Glomerular visceral epithelial cell (primary cell): ENCODE measurements around the gene COMP.

Experiments used
- DNase-seq: peaks from one replicate; pipeline ENCODE4 v3.0.0-alpha.2; 2016; ENCODE audit errors: extremely low spot score

Gene COMP

DNA sequence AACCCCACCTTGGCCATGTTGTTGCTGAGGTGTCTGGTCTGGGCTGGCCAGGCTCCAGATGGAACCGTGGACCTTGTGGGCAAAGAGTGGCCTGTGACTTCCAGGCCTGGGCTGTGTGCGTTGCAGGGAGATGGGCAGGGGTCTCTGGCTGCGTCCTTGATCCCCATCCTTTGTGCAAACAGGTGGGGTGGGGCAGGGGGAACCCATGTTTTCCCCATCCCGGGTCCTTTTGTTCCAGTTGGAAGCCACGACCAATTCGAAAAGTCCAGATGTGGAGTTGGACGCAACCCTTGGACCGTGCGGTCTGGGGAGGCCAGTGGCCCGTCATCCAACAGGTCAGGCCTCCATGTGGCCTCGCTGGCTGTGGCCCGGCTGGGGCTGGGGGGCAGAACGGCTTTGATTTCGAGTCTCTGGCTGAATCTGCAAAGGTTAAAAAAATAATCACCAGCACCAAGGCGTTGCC is 13.1 kb upstream of the COMP start:
- DNase-seq, result no peak

DNA sequence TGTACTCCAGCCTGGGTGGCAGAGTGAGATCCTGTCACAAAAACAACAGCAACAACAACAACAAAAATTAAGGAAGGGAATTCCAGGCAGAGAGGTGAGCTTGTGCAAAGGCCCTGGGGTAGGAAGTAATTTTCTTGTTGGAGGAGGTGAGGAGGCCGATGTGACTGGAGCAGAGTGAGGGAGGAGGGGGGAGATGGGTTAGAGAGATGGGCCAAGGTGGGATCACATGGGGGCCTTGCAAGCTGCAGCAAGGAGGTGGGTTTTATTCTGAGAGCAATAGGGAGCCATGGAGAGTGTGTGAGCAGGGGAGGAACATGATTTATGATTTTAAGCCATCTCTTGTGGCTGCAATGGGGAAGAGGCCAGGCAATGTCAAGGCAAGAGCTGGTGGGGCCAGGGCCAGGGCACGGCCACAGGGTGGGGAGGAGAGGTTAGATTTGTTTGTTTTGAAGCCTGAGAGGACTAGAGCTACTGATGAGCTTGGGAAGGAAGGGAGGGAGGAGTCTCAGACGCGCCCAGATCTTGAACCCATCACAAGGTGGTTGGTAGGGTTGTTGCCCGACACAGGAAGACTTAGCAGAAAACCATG is 12.5 kb upstream of the COMP start:
- no peak for DNase-seq

DNA sequence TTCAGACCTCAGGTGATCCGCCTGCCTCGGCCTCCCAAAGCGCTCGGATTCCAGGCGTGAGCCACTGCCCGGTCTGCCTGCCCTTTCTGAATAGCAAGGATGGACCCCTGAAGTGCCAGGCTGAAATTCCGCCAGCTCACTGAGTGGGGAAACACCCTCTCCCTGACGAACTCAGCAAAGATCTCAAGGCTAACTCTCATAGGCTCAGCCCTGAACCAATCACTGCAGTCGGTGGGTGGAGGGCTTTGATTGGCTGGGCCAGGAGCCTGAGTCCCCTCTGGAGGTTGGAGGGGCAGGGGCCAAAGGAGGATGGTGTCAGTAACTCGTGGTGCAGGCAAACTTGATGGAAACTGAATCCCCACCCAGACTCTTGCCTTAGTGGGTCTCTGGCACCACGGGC is 11.2 kb upstream of the COMP start:
- no peak for DNase-seq

DNA sequence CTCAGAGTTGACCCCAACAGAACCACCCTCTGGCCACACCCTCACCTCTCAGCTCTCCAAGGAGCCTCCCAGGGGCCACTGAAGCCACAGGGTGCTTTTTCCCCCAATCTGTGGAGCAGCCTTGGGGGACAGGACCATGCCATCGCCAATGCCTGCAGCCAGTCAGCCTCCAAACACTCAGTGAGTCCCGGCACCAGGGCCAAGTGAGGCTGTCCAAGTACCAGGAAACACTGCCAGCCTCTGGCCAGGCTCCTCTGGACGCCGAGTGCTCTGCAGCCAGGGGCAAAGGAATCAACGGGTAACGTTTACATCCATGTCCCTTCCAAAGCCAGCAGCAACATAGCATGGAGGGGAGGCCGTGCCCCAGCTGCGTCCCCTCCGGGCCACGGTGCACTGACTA is 9.5 kb upstream of the COMP start:
- DNase-seq, result no peak

DNA sequence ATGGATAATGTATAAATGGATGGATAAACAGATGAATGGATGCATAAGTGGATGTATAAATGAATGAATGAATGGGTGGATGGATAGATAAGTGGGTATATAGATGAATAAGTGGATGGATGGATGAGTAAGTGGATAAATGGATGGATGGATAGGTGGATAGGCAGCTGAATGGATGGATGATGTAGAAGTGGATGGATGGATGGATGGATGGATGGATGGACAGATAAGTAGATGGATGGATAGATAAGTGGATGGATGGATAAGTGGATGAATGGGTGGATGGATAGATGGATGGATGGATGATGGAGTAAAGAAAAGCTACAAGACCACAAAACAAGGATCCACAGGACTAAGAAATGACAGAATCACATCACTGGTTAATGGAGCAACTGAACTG is 9.0 kb upstream of the COMP start:
- no peak for DNase-seq

DNA sequence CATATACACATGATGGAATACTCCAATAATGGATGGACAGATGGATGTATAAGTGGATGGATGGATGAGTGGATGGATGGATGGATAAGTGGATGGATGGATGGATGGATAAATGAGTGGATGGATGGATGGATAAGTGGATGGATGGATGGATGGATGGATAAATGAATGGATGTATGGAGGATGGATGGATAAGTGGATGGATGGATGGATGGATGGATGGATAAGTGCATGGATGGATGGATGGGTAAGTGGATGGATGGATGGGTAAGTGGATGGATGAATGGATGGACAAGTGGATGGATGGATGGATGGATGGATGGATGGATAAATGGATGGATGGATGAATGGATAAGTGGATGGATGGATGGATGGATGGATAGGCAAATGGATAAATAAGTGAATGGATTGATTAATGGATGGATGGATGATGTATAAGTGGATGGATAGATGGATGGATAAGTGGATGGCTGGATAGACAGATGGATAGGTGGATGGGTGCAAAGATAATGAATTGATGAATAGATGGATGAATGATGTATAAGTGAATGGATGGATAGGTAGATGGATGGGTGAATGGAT is 8.4 kb upstream of the COMP start:
- no peak for DNase-seq

DNA sequence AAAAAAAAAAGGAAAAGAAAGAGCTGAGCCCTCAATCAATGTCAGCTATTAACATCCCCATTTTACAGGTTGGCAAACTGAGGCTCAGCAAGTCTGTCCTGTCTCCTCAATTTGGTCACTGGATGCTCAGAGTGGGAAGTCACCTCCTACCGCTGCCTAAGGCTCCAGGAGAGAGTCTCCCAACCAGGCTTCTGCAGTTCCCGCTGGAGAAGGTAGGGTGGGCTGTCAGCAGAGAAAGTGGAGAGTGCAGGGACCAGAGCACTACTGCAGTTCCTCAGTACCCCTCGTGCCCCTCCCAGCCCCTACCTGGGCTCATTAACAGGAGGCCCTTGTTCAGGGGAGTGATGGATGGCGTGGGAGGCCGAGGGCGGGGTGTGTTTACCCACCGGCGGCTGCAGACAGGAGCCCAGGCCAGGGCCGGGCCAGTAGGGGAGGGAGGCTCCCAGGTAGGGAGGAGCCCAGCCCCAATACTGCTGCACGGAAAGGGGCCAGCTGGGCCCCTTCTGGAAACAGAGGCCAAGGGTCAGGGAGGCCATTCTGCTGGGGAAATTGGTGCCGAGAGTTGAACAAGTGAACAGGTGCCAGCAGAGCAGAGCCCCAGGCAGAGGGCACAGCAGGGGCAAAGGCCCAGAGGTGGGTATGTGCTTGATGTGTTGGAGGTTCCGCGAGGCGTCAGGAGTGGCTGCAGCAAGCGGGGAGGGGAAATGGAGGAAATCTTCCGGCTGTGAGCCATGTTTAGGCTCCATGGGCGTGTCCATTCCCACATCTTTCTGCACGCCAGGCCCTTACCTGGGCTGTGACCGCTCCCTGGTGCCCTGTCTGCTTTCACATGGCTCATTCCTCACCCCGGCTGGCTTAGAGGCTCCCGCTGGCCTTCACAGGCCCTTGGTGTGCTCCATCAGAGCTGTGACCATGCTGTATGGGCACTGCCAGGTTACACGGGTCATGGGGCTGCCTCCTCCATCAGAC is 7.6 kb upstream of the COMP start:
- no peak for DNase-seq

DNA sequence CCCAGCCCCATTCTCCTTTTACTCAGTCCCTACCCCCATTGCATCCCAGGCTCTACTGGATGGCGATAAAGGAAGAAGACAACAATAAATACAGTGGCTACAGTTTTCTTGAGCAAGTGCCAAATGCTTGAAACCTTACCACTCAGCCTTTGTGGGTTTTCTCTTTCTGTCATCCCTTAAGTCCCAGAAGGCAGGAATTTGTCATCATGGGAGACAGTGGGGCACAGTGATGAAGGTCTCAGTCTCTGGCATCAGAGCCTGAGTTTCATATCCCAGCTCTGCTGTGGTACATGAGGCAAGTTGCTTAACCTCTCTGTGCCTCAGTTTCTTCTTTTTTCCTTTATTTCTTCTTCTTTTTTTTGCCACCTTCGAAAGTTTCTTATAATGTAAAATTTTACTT is 5.1 kb upstream of the COMP start:
- no peak for DNase-seq

DNA sequence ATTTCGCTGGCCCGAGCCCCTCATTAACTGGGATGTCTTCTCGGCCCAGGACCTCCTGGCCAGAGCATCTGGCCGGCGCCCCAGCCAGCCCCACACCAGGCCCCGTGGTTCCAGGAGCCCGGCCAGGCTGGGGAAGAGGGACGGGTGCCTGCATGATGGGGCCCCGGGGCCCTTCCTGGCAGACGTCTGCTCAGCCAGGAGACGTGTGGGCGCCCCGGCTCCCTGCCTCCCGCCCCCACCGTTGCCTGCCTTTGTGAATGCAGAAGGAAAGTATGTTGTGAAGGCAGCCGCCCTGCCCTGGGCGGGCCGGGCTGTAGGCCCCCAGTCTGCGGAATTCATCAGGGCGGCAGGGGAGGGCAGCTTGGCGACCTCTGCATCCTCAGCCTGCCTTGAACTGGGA is 4.4 kb upstream of the COMP start:
- no peak for DNase-seq

DNA sequence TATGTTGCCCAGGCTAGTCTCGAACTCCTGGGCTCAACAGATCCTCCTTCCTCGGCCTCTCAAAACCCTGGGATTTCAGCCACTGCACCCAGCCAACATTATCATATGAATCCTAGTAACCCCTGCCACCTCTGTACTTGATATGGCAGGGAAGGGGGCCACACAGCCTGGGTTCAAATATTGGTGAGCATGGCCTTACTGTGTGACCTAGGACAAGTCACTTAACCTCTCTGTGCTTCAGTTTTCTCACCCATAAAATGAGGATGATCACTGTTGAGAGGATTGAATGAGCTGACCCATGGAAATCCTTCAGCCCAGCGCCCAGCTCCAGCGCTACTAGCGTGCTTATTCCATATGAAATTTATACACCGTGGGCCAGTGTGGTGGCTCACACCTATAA is 3.6 kb upstream of the COMP start:
- no peak for DNase-seq

DNA sequence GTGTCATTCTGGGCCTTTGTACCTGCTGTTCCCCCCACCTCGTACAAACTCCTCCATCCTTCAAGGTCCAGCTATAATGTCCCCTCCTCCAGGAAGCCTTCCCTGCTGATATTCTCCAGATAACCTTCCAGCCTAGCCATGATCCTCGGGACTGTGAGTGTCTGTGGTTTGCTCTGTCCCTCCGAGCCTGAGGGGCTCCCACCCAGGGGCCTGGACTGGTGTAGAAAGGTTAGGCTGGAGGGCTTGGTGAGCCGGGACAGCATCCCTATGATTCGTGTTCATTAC is 2.9 kb upstream of the COMP start:
- DNase-seq, result no peak

DNA sequence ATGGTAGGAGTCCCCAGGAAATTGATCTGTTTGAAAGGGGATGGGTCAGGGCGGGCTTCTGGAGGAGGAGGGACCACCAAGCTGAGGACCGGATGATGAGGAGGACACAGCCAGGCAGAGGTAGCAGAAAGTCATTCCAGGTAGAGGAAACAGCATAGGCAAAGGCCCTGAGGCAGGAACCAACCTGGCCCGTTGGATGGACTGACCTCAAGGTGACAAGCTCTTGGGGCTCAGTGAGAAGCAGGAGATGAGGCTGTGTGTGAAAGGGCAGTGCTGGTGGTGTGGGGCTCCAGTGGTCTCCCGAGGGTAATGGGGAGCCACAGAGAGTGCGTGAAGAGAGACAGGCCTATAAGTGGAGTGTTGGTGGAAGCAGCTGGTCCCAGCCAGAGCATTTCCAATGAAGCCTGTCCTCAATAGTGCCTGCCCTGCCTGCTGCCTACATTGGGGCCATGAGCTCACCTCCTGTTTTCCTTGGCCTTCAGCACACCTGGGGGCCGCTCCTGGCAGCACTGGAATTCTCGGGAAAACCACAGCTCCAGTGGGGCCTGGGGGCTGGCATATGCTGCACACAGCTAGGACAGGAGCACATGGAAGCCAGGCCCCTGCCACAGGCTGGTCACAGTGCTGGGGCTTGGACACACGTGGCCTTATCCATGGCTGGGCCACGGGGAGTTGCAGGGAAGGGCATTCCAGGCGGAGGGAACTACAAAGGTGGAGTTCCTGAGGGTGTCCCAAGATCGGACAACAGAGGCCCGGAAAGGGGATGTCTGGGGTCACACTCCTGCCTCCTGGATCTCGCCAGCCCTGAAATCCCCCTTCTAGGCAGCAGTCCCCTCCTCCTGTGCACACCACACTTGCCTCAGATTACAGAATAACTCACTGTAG is 2.3 kb upstream of the COMP start:
- DNase-seq, result no peak

DNA sequence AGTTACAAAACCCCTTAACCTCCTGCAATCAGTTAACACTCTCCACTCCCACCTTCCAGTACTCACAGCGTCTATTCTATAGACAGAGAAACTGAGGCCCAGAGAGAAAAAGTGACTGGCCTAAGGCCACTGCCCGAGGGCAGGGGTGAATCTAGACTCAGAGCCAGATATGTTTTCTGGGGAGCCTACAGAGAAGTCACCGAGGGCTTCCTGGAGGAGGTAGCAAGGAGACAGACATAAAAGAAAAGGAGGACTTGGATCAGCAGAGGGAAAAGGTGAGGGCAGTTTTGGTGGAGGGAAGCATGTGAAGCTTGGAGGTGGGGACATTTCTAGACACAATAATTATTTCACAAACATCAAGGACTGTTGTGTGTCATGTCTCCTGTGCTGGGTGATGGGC is 1.6 kb upstream of the COMP start:
- DNase-seq, result no peak

DNA sequence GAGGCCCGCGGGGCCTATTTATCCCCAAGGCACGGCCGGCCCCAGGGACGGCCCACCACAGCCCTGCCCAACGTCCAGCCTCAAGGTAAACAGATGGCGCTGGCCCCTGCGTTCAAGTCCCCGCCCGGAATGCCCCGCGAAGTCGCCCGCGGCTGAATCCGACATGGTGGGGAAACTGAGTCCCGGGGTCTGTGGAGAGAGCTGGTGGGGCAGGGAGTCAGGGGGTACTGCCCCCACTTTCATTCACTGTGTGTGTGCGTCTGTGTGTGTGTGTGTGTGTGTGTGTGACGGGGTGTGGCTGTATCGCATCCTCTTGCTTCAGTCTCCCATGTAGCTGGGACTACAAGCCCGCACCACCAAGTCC is 192 bp upstream of the COMP start:
- no peak for DNase-seq

DNA sequence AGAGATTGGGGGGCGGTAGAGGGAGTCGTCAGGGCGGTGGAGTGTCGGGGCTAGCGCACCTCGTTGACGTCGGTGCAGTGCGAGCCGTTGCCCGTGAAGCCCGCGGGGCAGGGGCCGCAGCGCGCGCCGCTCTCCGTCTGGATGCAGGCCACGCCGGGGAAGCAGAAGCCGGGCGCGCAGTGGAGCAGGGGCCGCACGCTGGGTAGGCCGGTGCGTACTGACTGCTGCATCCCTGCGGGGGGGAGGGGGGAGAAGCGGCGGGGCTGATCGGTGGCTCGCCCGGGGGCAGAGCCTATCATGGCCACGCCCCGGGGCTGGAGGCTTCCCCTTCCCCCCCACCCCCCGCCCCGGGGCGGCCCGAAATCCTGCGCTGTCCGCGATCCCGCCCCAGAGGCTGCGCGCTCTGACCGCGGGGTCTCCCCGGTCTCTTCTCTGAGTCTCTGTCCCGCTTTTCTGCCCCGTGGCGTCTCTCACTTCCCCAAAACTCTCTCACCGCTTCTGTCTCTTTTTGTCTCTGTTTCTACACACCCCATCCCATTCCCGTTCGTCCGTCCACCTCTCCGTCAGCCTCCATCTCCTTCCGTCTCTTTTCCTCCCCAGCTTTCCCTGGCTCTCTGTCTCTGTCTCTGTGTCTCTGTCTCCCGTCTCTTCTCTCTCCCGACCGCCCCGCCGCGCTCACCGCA is 1.1 kb downstream of the COMP start:
- no peak for DNase-seq

DNA sequence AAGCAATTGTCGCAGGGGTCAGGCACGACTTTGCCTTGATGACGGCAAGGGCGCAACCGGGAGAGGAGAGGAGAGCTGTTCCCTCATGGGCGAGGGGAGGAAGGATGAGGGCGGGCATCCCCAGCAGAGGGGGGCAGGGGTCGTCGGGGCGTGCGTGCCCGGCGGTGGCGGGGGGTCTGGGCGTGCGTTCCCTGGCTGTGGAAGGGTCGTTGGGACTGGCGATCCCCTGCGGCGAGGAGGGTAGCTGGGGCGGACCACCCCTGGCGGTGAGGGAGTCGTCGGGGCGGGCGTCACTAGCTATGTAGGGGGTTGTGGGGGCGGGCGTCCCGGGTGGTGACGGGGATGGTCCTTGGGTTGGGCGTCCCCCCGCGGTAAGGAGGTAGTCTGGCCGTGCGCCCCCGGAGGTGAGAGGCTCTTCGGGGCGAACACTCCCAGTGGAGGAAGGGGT is 1.7 kb downstream of the COMP start:
- no peak for DNase-seq

DNA sequence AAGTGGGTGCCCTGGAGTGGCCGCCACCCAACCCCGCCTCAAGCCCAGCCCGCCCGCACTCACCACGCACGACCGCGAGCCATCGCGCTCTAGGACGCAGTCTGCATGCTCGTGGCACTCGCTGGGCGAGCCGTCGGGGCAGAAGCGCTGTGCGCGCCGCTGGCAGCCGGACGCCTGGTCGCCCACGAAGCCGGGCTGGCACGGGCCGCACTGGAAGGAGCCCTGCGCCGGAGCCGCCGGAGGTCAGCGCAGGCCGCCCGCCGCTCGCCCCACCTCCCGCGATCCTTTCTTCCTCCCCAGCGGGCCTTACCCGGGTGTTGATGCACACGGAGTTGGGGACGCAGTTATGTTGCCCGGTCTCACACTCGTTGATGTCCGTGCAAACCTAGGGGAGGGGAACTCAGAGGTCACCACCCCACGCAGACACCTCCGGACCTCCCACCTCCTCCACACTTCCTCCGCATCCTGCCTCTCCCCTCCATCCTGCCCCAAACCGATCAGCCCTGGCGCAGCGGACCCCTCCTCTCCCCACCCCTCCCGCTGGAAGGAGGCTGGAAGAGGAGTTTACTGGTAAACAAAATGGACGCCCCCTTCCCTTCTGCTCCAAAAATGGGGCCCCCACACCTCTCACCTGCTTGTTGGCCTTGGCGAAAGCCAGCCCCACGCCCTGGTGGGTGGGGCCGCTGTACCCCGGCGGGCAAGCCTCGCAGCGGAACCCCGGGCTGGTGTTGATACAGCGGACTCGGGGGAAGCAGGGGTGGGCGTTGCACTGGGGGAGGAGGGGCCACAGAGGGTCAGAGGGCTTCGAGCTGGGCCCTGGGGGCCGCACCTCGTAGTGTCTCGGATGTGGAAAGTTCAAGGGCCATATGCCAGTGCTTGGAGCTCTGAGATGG is 2.3 kb downstream of the COMP start:
- DNase-seq, result no peak

DNA sequence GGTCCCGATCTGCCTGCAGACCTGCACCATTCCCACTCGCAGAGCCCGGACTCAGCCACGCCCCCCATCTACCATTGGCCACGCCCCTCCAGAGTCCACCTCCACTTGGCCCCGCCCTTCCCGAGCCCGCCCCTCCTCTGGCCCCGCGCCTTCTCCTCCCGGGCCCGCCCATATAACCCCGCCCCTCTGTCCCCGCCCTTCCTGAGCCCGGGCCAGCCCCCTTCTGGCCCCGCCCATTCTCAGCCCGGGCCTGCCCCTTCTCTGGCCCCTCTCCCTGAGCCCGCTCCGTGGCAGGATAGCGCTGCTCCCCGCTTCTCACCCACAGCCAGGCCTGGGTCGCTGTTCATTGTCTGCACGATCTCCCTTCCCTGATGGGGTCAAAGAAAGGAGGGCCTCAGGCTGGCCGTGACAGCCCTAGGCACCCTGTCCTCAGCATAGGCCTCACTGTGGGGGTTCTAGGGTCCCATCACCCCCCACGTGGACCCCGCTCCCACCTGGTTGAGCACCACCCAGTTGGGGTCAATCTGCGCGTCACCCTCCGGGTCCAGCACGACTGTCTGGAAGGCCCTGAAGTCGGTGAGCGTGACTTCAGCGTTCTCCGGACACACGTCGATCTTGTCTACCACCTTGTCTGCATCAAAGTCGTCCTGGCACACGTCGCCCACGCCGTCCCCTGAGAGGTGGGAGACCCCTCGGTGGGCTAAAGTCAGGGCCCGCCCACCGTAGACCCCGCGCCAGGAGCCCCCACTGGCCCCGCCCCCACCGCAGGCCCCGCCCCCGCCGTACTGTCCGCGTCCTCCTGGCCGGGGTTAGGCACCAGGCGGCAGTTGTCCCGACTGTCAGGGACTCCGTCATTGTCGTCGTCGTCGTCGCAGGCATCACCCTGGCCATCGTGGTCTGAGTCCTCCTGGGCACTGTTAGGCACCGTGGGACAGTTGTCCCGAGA is 5.7 kb downstream of the COMP start:
- peak; percentile 67 for DNase-seq

DNA sequence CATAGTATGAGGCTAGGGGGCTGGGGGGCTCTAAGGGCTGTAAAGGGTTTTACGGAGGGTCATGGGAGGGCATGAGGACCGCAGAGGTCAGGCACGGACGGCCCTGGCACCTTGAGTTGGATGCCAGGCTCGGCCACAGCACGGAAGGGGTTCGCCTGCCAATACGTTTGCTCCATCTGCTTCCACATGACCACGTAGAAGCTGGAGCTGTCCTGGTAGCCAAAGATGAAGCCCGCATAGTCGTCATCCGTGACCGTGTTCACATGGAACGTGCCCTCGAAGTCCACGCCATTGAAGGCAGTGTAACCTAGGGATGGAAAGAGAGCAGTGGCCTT is 6.4 kb downstream of the COMP start:
- no peak for DNase-seq
